ENCODE measurements around the gene ACBD6. TPM values are rescaled to one million over a fixed set of nuclear protein-coding genes. Genes with fewer than 3 reads are reported as not detected.

ACBD6 gene
- total and polyA plus RNA-seq, 5 donors from 2014 or later: 23.4 to 34.9 (median 25.5) TPM

GRCh38 chr1:180277476-180278193 lies 224.7 kb downstream of the ACBD6 start:
- Mint-ChIP-seq H3K4me3 (no peak overlapping the region), H3K27me3 (no peaks in the 10 kb centered on the region), H3K36me3 (peaks cover 58% of the 10 kb centered on the region), H3K27ac (peak overlapping the region in 1 of 3 donors; percentile 38), H3K9me3 (no peaks in the 10 kb centered on the region), H3K4me1 (peaks cover 0 to 4% (median 3%) of the 10 kb centered on the region in 4 donors)
- Histone ChIP-seq H3K9me3 (ENCODE audit: control insufficient read depth in 2 of 2, low read length in 2 of 2) (no peaks in the 10 kb centered on the region), H3K4me1 (ENCODE audit: control insufficient read depth, insufficient read depth, low read length, poor library complexity, severe bottlenecking) (no peaks in the 10 kb centered on the region), H3K4me3 (ENCODE audit: low read depth, low read length) (no peak overlapping the region), H3K27me3 (ENCODE audit: control insufficient read depth, insufficient read depth, low read length) (no peaks in the 10 kb centered on the region), H3K27ac (ENCODE audit: insufficient read depth, low read length, poor library complexity, severe bottlenecking) (no peak overlapping the region), H3K36me3 (ENCODE audit: control insufficient read depth, insufficient read depth, low read length) (no peaks in the 10 kb centered on the region)
- DNase-seq (no peak), ATAC-seq (ENCODE audit: low read depth in 2 of 2) (no peak)

DNA sequence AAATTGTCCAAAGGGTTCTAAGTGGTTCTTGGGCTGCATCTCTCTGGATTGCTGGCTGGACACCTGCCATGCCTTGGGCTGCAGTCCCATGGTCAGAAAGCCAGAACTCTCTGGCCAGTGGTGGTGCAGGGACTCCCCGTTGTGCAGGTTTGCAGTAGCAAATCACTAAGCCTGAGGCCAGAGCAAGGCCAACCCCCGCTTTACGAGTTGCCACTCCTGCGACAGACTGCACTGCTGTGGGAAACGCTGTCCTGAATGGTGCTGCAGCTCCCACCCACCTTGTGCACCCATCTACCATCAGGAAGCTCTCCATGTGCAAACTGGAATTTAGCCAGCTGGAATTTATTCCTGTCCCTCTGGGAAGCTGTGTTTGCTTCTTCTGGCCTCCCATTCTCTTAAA lies 226.7 kb downstream of the ACBD6 start:
- DNase-seq (no peak), ATAC-seq (ENCODE audit: low read depth in 2 of 2) (no peak)
- Mint-ChIP-seq H3K9me3 (no peaks in the 10 kb centered on the region), H3K4me3 (no peak overlapping the region), H3K36me3 (peaks cover 41% of the 10 kb centered on the region), H3K27ac (no peak overlapping the region), H3K27me3 (no peaks in the 10 kb centered on the region), H3K4me1 (peaks cover 0 to 4% (median under 1%) of the 10 kb centered on the region in 4 donors)
- Histone ChIP-seq H3K27me3 (ENCODE audit: control insufficient read depth, insufficient read depth, low read length) (no peaks in the 10 kb centered on the region), H3K4me1 (ENCODE audit: control insufficient read depth, insufficient read depth, low read length, poor library complexity, severe bottlenecking) (no peaks in the 10 kb centered on the region), H3K27ac (ENCODE audit: insufficient read depth, low read length, poor library complexity, severe bottlenecking) (no peak overlapping the region), H3K9me3 (ENCODE audit: control insufficient read depth in 2 of 2, low read length in 2 of 2) (no peaks in the 10 kb centered on the region), H3K36me3 (ENCODE audit: control insufficient read depth, insufficient read depth, low read length) (no peaks in the 10 kb centered on the region), H3K4me3 (ENCODE audit: low read depth, low read length) (no peak overlapping the region)

- H3K36me3 Mint-ChIP-seq: peaks cover 35% of the 10 kb centered on the region
These were observed 228.2 kb downstream of the ACBD6 start for GRCh38 chr1:180274221-180274620.

DNA sequence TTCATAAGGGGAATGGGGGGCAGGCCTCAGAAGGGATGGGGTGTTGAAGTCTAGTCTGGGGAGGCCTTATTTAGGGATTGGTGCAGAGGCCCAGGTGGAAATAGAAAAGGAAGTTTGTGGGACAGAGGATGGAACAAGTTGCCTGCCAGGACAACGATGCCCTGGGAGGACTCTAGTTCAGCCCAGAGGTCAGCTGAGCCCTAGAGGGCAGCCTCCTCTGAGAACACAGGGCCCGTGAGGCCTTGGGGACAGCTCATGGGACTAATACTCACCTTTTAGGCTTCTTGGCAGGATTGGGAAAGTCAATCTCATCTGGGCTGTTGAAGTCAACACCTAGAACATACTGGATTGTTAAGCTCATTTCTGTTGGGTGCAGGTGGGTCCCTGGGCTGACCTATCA lies 229.3 kb downstream of the ACBD6 start:
- H3K4me1 Mint-ChIP-seq: no peaks in the 10 kb centered on the region
- H3K9me3 Mint-ChIP-seq: no peaks in the 10 kb centered on the region
- Histone ChIP-seq H3K27me3 (ENCODE audit: control insufficient read depth, insufficient read depth, low read length) (no peaks in the 10 kb centered on the region), H3K4me1 (ENCODE audit: control insufficient read depth, insufficient read depth, low read length, poor library complexity, severe bottlenecking) (no peaks in the 10 kb centered on the region), H3K36me3 (ENCODE audit: control insufficient read depth, insufficient read depth, low read length) (no peaks in the 10 kb centered on the region), H3K4me3 (ENCODE audit: low read depth, low read length) (no peak overlapping the region), H3K9me3 (ENCODE audit: control insufficient read depth in 2 of 2, low read length in 2 of 2) (no peaks in the 10 kb centered on the region), H3K27ac (ENCODE audit: insufficient read depth, low read length, poor library complexity, severe bottlenecking) (no peak overlapping the region)
- no peak for ATAC-seq (ENCODE audit: low read depth in 2 of 2)
- peaks cover 32% of the 10 kb centered on the region for H3K36me3 Mint-ChIP-seq
- no peak overlapping the region for H3K4me3 Mint-ChIP-seq
- no peak for DNase-seq
- peak overlapping the region in 1 of 3 donors; percentile 71 for H3K27ac Mint-ChIP-seq
- no peaks in the 10 kb centered on the region for H3K27me3 Mint-ChIP-seq

More at GRCh38 chr1:180274221-180274620, 228.2 kb downstream of the ACBD6 start:
- H3K4me1 ChIP-seq (ENCODE audit: control insufficient read depth, insufficient read depth, low read length, poor library complexity, severe bottlenecking): no peaks in the 10 kb centered on the region
- no peaks in the 10 kb centered on the region for H3K36me3 ChIP-seq (ENCODE audit: control insufficient read depth, insufficient read depth, low read length)
- no peaks in the 10 kb centered on the region for H3K9me3 Mint-ChIP-seq
- H3K4me3 Mint-ChIP-seq: no peak overlapping the region
- DNase-seq (no peak), ATAC-seq (ENCODE audit: low read depth in 2 of 2) (no peak)
- H3K27ac ChIP-seq (ENCODE audit: insufficient read depth, low read length, poor library complexity, severe bottlenecking): no peak overlapping the region
- no peaks in the 10 kb centered on the region for H3K27me3 Mint-ChIP-seq
- H3K4me1 Mint-ChIP-seq: no peaks in the 10 kb centered on the region
- no peaks in the 10 kb centered on the region for H3K27me3 ChIP-seq (ENCODE audit: control insufficient read depth, insufficient read depth, low read length)
- H3K27ac Mint-ChIP-seq: no peak overlapping the region
- no peak overlapping the region for H3K4me3 ChIP-seq (ENCODE audit: low read depth, low read length)
- H3K9me3 ChIP-seq (ENCODE audit: control insufficient read depth in 2 of 2, low read length in 2 of 2): no peaks in the 10 kb centered on the region

- H3K27me3 ChIP-seq (ENCODE audit: control insufficient read depth, insufficient read depth, low read length): no peaks in the 10 kb centered on the region
- no peak overlapping the region for H3K27ac ChIP-seq (ENCODE audit: insufficient read depth, low read length, poor library complexity, severe bottlenecking)
- no peaks in the 10 kb centered on the region for H3K36me3 ChIP-seq (ENCODE audit: control insufficient read depth, insufficient read depth, low read length)
- no peak overlapping the region for H3K4me3 ChIP-seq (ENCODE audit: low read depth, low read length)
- Mint-ChIP-seq H3K27me3 (no peaks in the 10 kb centered on the region), H3K4me1 (no peaks in the 10 kb centered on the region), H3K27ac (peak overlapping the region in 1 of 3 donors; percentile 63), H3K4me3 (no peak overlapping the region), H3K9me3 (no peaks in the 10 kb centered on the region), H3K36me3 (peaks cover 25% of the 10 kb centered on the region)
- DNase-seq (no peak), ATAC-seq (ENCODE audit: low read depth in 2 of 2) (no peak)
- no peaks in the 10 kb centered on the region for H3K9me3 ChIP-seq (ENCODE audit: control insufficient read depth in 2 of 2, low read length in 2 of 2)
- H3K4me1 ChIP-seq (ENCODE audit: control insufficient read depth, insufficient read depth, low read length, poor library complexity, severe bottlenecking): no peaks in the 10 kb centered on the region
These were observed 230.0 kb downstream of the ACBD6 start for GRCh38 chr1:180272395-180272794.

DNA sequence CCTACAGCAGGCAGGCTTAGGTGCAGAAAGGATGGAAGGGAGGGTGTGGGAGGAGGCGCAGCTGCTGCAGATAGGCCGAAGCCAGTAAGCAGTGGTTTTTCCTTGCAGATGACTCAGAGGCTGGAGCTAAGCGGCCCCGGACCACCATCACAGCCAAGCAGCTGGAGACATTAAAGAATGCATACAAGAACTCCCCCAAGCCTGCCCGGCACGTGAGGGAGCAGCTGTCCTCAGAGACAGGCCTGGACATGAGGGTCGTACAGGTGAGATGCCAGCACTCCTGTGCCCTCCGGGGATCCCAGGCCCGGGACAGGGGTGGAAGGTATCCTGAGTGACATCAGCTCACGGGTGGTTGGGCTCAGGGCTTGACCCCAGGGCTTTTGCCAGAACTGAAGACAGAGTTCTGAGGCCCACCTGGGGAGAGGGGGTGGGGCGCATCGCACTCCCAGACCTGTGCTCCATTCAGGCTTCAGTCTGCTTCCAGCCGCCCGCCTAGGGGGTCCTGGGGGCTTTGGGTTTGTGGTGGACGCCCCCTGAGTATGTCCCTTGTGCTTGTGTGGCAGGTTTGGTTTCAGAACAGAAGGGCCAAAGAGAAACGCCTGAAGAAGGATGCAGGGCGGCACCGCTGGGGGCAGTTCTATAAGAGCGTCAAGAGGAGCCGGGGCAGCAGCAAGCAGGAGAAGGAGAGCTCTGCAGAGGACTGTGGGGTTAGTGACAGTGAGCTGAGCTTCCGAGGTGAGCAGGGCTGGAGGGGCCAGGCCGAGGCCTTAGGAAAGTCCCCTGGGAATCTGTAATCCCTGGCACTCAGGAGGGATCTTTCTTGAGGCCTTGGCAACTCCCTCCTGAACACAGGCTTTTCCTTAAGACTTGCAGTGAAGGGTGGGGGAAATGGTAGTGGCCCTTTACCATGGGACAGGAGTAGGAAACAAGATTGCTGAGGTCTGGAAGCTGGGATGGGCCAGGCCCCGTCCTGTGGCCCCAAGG lies 230.8 kb downstream of the ACBD6 start:
- Mint-ChIP-seq H3K27me3 (no peaks in the 10 kb centered on the region), H3K36me3 (peaks cover 25% of the 10 kb centered on the region), H3K4me3 (no peak overlapping the region), H3K4me1 (no peaks in the 10 kb centered on the region), H3K27ac (peak overlapping the region in 1 of 3 donors; percentile 14), H3K9me3 (no peaks in the 10 kb centered on the region)
- ATAC-seq (ENCODE audit: low read depth in 2 of 2): no peak
- DNase-seq: no peak
- H3K4me3 ChIP-seq (ENCODE audit: low read depth, low read length): no peak overlapping the region
- H3K4me1 ChIP-seq (ENCODE audit: control insufficient read depth, insufficient read depth, low read length, poor library complexity, severe bottlenecking): no peaks in the 10 kb centered on the region
- no peaks in the 10 kb centered on the region for H3K27me3 ChIP-seq (ENCODE audit: control insufficient read depth, insufficient read depth, low read length)
- no peak overlapping the region for H3K27ac ChIP-seq (ENCODE audit: insufficient read depth, low read length, poor library complexity, severe bottlenecking)
- no peaks in the 10 kb centered on the region for H3K9me3 ChIP-seq (ENCODE audit: control insufficient read depth in 2 of 2, low read length in 2 of 2)
- H3K36me3 ChIP-seq (ENCODE audit: control insufficient read depth, insufficient read depth, low read length): no peaks in the 10 kb centered on the region

GRCh38 chr1:180270530-180271271 lies 231.7 kb downstream of the ACBD6 start:
- Mint-ChIP-seq H3K4me1 (no peaks in the 10 kb centered on the region), H3K27ac (peak overlapping the region in 2 of 3 donors; percentile 66 to 80), H3K27me3 (no peaks in the 10 kb centered on the region), H3K9me3 (no peaks in the 10 kb centered on the region), H3K4me3 (no peak overlapping the region), H3K36me3 (peaks cover 25% of the 10 kb centered on the region)
- Histone ChIP-seq H3K4me1 (ENCODE audit: control insufficient read depth, insufficient read depth, low read length, poor library complexity, severe bottlenecking) (no peaks in the 10 kb centered on the region), H3K4me3 (ENCODE audit: low read depth, low read length) (no peak overlapping the region), H3K36me3 (ENCODE audit: control insufficient read depth, insufficient read depth, low read length) (no peaks in the 10 kb centered on the region), H3K27ac (ENCODE audit: insufficient read depth, low read length, poor library complexity, severe bottlenecking) (no peak overlapping the region), H3K27me3 (ENCODE audit: control insufficient read depth, insufficient read depth, low read length) (no peaks in the 10 kb centered on the region), H3K9me3 (ENCODE audit: control insufficient read depth in 2 of 2, low read length in 2 of 2) (no peaks in the 10 kb centered on the region)
- DNase-seq: no peak
- no peak for ATAC-seq (ENCODE audit: low read depth in 2 of 2)
